HCT116 (cell line): ENCODE results near the gene UBE2L6. TPM values are rescaled to one million over a fixed set of nuclear protein-coding genes. Genes with fewer than 3 reads are reported as not detected.

ENCODE experiments used
- ATAC-seq: fragments of 200-7000 bp; cut with Tn5 transposase; 2 replicates; pipeline ENCODE4 v1.9.1; 2020; ENCODE audit warnings: mild to moderate bottlenecking, moderate library complexity
- BruUV-seq: library from RNA; stranded (reverse); fragments of 400-500 nt; replicated peaks from 2 replicates; lab custom pipeline; 2021; lab: Mats Ljungman, UMichigan
- CTCF ChIA-PET: fragments of 300-600 bp; sonication (Branson Sonifier 250); formaldehyde crosslinking; loops from one replicate; lab custom pipeline; 2021; ENCODE audit warnings: antibody characterized with exemption; lab: Charles Lee
- POLR2A ChIA-PET: fragments of 300-600, 350-600 bp; sonication (Branson Sonifier 250); formaldehyde crosslinking; loops from one replicate; lab custom pipeline; 2021; ENCODE audit warnings: antibody characterized with exemption; lab: Charles Lee
- RAD21 ChIA-PET, 2 experiments: fragments of 300-600 bp; sonication (Branson Sonifier 250); formaldehyde crosslinking; loops; one replicate each; lab custom pipeline; 2023; ENCODE audit warnings: low total read pairs in 2 of 2; ENCODE audit not compliant: uncharacterized antibody in 2 of 2, unreplicated experiment in 2 of 2, low non-redundant PET in 1 of 2; lab: Charles Lee
- DNase-seq: peaks from one replicate; pipeline ENCODE4 v3.0.0-alpha.2; 2010; ENCODE audit warnings: low read depth, low spot score
- H2AFZ ChIP-seq: fragments of 200-600 bp; shearing (Covaris generic), sonication (generic); 2 replicates; pipeline ENCODE4 v1.6.1; 2017; ENCODE audit warnings: low read depth, mixed run types, mixed read lengths, antibody characterized with exemption, low read length; ENCODE audit not compliant: poor library complexity, severe bottlenecking
- H3K27ac ChIP-seq: 2 replicates; pipeline ENCODE4 v1.5.1; 2012; ENCODE audit warnings: low read depth, low read length
- H3K27me3 ChIP-seq: fragments of 200-600 bp; sonication (generic); 2 replicates; pipeline ENCODE4 v1.6.1; 2016; ENCODE audit warnings: mixed run types, low read length, mixed read lengths; ENCODE audit not compliant: insufficient read depth
- H3K36me3 ChIP-seq, 2 experiments: fragments of 200-500 bp in 1 of 2; fragments of 200-600 bp in 1 of 2; sonication (Bioruptor generic) in 1 of 2; sonication (generic) in 1 of 2; 2 replicates each; pipeline versions ENCODE4 v1.5.1 to v1.6.1; 2014 to 2016; ENCODE audit warnings: low read length in 2 of 2, inconsistent platforms in 1 of 2, mixed read lengths in 1 of 2, mixed run types in 1 of 2; ENCODE audit not compliant: insufficient read depth in 2 of 2, control insufficient read depth in 1 of 2
- H3K4me1 ChIP-seq, 2 experiments: fragments of 200-600 bp in 1 of 2; sonication (generic) in 1 of 2; 2 replicates each; pipeline versions ENCODE4 v1.5.1 to v1.6.1; 2012 to 2017; ENCODE audit warnings: low read length in 2 of 2, inconsistent platforms in 1 of 2, mild to moderate bottlenecking in 1 of 2, mixed read lengths in 1 of 2, mixed run types in 1 of 2, moderate library complexity in 1 of 2; ENCODE audit not compliant: insufficient read depth in 2 of 2, control insufficient read depth in 1 of 2
- H3K4me2 ChIP-seq: fragments of 200-600 bp; sonication (generic); 2 replicates; pipeline ENCODE4 v1.6.1; 2017; ENCODE audit warnings: mixed run types, low read length, mixed read lengths
- H3K4me3 ChIP-seq, 2 experiments: fragments of 200-600 bp in 1 of 2; sonication (generic) in 1 of 2; replicated peaks in 1 of 2; 2 replicates each; pipeline ENCODE4 v1.5.1; 2011 to 2016; ENCODE audit warnings: low read length in 2 of 2, control low read depth in 1 of 2, low read depth in 1 of 2, mild to moderate bottlenecking in 1 of 2, mixed read lengths in 1 of 2, mixed run types in 1 of 2
- H3K79me2 ChIP-seq: fragments of 200-600 bp; sonication (generic); 2 replicates; pipeline ENCODE4 v1.6.1; 2017; ENCODE audit warnings: mild to moderate bottlenecking, mixed run types, low read length, moderate library complexity, mixed read lengths; ENCODE audit not compliant: insufficient read depth
- H3K9ac ChIP-seq: fragments of 200-600 bp; sonication (generic); 2 replicates; pipeline ENCODE4 v1.6.1; 2016; ENCODE audit warnings: low read length, mixed read lengths
- H3K9me2 ChIP-seq: fragments of 200-600 bp; sonication (generic), shearing (Covaris generic); 2 replicates; pipeline ENCODE4 v1.6.1; 2017; ENCODE audit warnings: mixed run types, mild to moderate bottlenecking, moderate library complexity; ENCODE audit not compliant: insufficient read depth
- H3K9me3 ChIP-seq, 2 experiments: fragments of 200-500 bp in 1 of 2; fragments of 200-600 bp in 1 of 2; sonication (Bioruptor generic) in 1 of 2; sonication (generic) in 1 of 2; 2 replicates each; pipeline ENCODE4 v1.6.1; 2014 to 2017; ENCODE audit warnings: low read length in 2 of 2, mixed read lengths in 2 of 2, inconsistent platforms in 1 of 2, low read depth in 1 of 2, mild to moderate bottlenecking in 1 of 2, mixed run types in 1 of 2, moderate library complexity in 1 of 2; ENCODE audit not compliant: control insufficient read depth in 1 of 2, insufficient read depth in 1 of 2
- H4K20me1 ChIP-seq: fragments of 200-600 bp; sonication (generic), shearing (Covaris generic); 2 replicates; pipeline ENCODE4 v1.6.1; 2017; ENCODE audit warnings: mixed run types, mild to moderate bottlenecking, moderate library complexity; ENCODE audit not compliant: insufficient read depth
- CBX3 ChIP-seq: IDR thresholded peaks from 2 replicates; pipeline ENCODE4 v1.6.1; 2012; ENCODE audit warnings: low read depth
- POLR2AphosphoS5 ChIP-seq: IDR thresholded peaks from 2 replicates; pipeline ENCODE4 v1.6.1; 2011; ENCODE audit warnings: mild to moderate bottlenecking, low read depth, low read length, moderate library complexity
- intact Hi-C: fragments of 100-400 bp; cut with micrococcal nuclease; formaldehyde crosslinking; loops from 2 replicates; pipeline ENCODE4 v1.10.0; 2022
- total RNA-seq: library from RNA; stranded (reverse); gene quantifications from one replicate; pipeline ENCODE4 v1.2.1, GENCODE V29; 2021; ENCODE audit not compliant: unreplicated experiment
- TF ChIP-seq, protein P1 (sequence below): IDR thresholded peaks from 2 replicates; pipeline ENCODE4 v1.6.1; 2012; ENCODE audit warnings: low read depth

The UBE2L6 gene
- total RNA-seq, 1 experiment from 2014 or later, result 24.8 TPM

DNA sequence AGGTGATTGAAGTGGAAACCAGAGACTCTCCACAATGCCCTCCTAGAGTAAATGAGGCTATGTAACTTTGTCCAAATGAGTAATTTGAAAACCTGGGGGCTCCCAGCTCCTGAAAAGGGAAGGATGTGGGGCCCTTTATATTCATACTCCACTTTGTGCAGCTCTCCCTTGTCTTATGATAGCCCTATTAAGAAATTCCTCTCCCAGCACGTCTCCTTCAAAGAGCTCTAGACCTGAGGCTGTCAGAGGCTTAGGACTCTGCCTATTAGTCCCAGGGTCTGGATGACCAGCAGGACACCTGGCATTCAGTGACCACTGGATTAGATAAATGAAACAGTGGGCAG, 54.0 kb downstream of the UBE2L6 start:
- peaks cover 3 to 15% of the 10 kb centered on the region in 2 experiments; a peak in 3 of 4 replicates for H3K4me1 ChIP-seq
- no peaks in the 10 kb centered on the region for H3K36me3 ChIP-seq
- TSS peak; percentile 49 for BruUV-seq
- no peaks in the 10 kb centered on the region for H3K79me2 ChIP-seq
- intact Hi-C loops, result no loop called here
- RAD21 ChIA-PET, result no interaction called here
- DNase-seq, result no peak
- no peak overlapping the region for H3K9ac ChIP-seq
- H3K27ac ChIP-seq, result no peak overlapping the region
- H3K4me2 ChIP-seq, result no peak overlapping the region
- no peak for ATAC-seq
- H4K20me1 ChIP-seq, result no peaks in the 10 kb centered on the region
- CTCF ChIA-PET, result interaction anchor here (1.2 to 1.3 kb wide), 2 partner anchors 20 to 128 kb away, joined by 4 to 7 read pairs; no protein-coding TSS in a partner anchor
- TF ChIP-seq, protein P1, sequence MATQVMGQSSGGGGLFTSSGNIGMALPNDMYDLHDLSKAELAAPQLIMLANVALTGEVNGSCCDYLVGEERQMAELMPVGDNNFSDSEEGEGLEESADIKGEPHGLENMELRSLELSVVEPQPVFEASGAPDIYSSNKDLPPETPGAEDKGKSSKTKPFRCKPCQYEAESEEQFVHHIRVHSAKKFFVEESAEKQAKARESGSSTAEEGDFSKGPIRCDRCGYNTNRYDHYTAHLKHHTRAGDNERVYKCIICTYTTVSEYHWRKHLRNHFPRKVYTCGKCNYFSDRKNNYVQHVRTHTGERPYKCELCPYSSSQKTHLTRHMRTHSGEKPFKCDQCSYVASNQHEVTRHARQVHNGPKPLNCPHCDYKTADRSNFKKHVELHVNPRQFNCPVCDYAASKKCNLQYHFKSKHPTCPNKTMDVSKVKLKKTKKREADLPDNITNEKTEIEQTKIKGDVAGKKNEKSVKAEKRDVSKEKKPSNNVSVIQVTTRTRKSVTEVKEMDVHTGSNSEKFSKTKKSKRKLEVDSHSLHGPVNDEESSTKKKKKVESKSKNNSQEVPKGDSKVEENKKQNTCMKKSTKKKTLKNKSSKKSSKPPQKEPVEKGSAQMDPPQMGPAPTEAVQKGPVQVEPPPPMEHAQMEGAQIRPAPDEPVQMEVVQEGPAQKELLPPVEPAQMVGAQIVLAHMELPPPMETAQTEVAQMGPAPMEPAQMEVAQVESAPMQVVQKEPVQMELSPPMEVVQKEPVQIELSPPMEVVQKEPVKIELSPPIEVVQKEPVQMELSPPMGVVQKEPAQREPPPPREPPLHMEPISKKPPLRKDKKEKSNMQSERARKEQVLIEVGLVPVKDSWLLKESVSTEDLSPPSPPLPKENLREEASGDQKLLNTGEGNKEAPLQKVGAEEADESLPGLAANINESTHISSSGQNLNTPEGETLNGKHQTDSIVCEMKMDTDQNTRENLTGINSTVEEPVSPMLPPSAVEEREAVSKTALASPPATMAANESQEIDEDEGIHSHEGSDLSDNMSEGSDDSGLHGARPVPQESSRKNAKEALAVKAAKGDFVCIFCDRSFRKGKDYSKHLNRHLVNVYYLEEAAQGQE, result no peak
- TF ChIP-seq, all 23 proteins: peak for 0
- H3K27me3 ChIP-seq, result no peaks in the 10 kb centered on the region
- no peak overlapping the region for H3K4me3 ChIP-seq
- POLR2A ChIA-PET, result no interaction called here
- H2AFZ ChIP-seq, result no peak overlapping the region
- H3K9me2 ChIP-seq, result no peaks in the 10 kb centered on the region
- H3K9me3 ChIP-seq, result no peaks in the 10 kb centered on the region

DNA sequence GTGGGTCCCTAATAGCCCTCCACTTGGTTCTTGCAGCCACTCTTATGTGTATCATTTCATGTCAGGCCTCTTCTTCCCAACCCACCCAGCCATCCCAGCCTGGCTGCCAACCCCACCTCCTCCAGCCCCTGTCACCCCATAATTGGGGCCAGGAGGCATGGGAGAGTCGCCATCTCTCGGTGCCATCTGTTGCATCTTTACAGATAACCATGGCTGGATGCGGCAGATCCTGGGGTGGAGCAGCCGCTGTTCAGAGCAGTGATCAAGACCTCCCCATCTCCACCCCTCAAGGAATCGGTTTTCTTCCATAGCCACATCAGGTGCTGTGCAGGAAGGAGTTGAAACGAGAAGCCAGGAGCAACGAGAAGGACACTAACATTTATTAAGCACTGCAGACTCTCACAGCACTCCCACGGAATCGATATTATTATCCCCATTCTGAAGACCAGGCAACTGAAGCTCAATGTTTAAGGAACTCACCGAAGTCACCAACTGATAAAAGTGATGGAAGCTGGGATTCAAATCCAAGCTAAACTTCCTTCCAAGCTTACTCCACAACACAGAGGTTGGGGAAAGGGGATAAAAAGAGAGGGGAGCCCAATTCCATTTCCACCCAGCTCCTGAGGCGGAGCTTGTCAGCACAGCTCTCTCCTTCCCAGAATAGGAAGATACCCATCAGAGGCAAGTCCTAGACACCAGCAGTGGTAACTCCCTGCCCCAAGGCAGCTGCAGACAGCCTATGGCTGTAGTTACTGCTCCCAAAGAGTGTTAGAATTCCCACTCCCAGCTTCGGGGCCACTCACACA, 54.6 kb downstream of the UBE2L6 start:
- CTCF ChIA-PET, result interaction anchor here (1.2 to 1.3 kb wide), 2 partner anchors 19 to 129 kb away, joined by 4 to 7 read pairs; no protein-coding TSS in a partner anchor

More for the DNA sequence above, 54.6 kb downstream of the UBE2L6 start:
- no peaks in the 10 kb centered on the region for H3K79me2 ChIP-seq
- DNase-seq (no peak), ATAC-seq (no peak)
- RAD21 ChIA-PET, result no interaction called here
- no peak overlapping the region for H3K9ac ChIP-seq
- POLR2A ChIA-PET, result no interaction called here
- H3K4me2 ChIP-seq, result no peak overlapping the region
- H3K9me2 ChIP-seq, result no peaks in the 10 kb centered on the region
- no peak for TF ChIP-seq POLR2AphosphoS5
- no peak for TF ChIP-seq CBX3
- BruUV-seq, result no TSS peak
- no peak overlapping the region for H2AFZ ChIP-seq
- H3K9me3 ChIP-seq, result no peaks in the 10 kb centered on the region
- H4K20me1 ChIP-seq, result no peaks in the 10 kb centered on the region
- no peak overlapping the region for H3K27ac ChIP-seq
- H3K36me3 ChIP-seq, result no peaks in the 10 kb centered on the region
- H3K4me3 ChIP-seq, result no peak overlapping the region
- H3K27me3 ChIP-seq, result no peaks in the 10 kb centered on the region
- intact Hi-C loops, result no loop called here
- H3K4me1 ChIP-seq, result peaks cover 3 to 15% of the 10 kb centered on the region in 2 experiments; a peak in 3 of 4 replicates
